SHP77 treated with DMSO at 0.1 percent for 48 hours (cell line): ENCODE measurements around the gene CNBD2.
"Not testable (repeated sequence)": the region's sequence is repeated elsewhere in the genome, so short reads cannot be mapped to it uniquely, and the experiment has no call there.

ENCODE experiments used
- DNase-seq: peaks from one replicate; lab custom pipeline; 2025; lab: John Stamatoyannopoulos, UW

The CNBD2 gene

DNA sequence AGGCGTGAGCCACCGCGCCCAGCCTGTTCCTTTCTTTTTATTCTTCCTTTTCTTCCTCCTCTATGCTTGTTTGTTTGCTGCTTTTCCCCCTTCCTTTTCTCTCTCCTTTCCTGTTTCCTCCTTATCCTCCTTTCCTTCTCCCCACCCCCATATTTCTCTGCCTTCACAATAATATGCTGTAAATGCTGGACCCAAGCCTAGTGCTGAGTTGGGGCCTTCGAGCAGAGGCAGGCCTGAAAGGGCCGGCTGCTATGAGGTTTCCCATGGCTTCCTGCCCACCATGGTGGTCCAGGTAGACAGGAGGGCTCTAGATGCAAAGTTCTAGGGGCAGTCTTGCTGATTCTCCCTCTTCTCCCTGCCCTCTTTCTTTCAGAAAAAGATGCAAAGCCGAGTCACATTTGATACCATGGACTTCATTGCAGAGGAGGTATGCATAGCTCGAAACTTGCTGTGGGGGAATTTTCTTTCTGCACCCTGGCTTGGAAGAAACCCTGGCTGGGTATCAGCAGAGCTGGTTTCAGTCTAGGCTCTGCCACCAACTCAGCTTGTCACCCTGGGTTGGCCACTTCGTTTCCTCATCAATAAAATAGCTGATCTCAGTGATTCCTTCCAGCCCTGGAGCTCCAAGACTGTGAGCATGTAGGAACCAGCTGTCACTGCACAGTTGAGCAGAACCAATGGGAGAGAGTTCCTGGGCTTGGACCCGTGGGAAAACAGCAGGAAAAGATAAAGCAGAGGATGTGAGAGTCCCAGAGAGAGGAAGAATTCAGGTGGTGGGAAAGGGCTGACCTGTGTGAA is 7.4 kb downstream of the CNBD2 start:
- no peak for DNase-seq

DNA sequence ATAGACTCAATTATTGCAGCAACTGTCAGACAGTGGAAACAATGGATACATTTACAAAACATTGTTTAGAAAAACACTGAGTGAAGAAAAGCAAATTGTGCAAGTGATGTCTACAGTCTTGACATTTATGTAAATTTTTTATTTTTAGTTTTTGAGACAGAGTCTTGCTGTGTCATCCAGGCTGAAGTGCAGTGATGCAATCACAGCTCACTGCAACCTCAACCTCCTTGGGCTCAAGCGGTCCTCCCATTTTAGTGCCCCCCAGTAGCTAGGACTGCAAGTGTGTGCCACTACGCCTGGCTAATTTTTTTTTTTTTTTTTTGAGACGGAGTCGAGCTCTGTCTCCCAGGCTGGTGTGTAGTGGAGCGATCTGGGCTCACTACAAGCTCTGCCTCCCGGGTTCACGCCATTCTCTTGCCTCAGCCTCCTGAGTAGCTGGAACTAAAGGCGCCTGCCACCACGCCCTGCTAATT is 9.7 kb downstream of the CNBD2 start:
- DNase-seq = no peak

DNA sequence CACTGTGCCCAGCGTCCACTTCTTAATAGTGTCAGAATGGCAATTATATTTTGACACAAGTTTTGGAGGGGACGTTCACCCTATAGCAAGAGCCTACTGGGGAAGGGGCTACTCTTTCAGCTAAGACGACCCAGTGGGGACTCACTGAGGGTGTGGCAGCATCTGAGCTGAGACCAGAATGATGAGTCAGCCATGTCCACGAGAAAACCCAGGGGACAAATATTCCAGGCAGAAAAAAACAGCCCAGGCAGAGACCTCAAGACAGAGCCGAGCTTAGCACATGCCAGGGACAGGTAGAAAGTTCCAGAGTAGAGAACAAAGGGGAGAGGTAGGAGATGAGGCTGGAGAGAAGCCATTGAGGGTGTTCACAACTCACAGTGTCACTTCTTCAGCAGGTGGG is 11.2 kb downstream of the CNBD2 start:
- no peak for DNase-seq

DNA sequence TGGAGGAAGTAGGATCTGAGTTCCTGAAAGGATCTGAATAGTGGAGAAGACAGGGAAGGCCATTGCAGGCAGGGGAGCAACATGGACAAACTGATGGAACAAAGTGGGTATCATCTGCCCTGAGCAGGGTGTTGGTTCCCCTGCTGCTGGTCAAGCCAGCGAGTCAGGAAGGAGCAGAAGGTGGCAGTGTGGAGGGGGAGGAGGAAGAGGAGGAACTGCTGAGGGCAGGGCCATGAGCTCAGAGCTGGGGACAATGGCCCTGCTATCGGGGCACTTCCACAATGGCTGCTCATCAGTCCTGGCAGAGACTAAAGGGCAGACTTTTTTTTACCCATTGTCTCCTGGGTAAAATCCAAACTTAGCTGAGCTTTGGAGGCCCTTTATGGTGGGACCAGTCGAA is 13.6 kb downstream of the CNBD2 start:
- DNase-seq = no peak

DNA sequence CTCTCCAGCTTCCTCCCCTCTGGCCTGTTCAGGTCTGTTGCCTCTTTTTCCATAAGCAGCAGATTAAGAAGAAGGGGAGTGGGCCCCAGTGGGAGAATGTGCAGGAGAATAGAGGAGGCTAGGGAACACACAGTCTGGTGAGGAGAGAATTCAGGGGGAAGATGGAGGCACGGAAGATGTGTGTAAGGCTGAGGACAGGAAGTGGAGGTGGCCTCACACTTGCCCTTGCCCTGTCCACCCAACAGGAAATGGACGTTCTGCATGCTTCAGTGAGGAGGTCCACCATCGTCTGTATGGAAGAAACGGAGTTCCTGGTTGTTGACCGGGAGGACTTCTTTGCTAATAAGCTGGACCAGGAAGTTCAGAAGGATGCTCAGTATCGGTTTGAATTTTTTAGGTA is 16.0 kb downstream of the CNBD2 start:
- no peak for DNase-seq

DNA sequence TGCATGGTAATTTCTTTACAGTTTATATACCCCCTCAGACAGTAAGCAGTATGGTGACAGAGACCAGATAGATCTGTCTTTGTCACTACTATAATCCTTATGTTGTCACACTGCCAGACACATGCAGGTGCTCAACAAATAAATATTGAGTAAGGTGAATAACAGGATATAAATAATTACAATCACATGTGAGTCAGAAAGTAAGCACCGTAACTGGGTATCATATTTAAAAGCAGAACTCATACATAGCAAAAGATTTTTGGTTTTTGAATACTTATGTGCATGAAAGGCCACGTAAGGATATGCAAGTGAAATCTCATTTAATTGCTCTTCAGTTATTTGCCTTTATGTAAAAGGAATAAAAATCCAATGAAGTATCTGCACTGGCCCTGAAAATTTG is 17.4 kb downstream of the CNBD2 start:
- no peak for DNase-seq

DNA sequence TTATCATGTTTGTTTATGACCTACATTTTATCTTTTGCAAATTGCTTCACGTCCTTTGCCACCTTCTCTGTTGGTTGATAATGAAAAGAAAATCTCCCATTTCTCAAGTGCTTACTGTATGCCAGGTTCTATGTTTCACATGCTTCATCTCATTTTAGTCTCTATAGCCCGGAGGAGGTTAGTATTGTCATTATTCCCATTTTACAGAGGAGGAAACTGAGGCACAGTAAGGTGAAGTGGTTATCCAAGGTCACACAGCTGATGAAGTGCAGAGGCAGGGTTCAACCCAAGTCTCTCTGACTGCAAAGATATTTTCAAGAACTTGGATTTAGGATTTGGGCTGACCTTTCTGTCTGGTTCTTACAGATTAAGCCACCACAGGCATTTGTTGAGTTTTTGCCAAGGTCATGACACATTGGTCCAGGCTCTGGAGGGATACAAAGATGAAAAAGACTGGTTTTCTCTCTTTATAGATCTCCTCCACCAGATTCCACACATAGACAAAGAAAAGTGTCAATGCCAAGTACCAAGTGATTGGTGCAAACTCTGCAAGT is 20.6 kb downstream of the CNBD2 start:
- DNase-seq = no peak

DNA sequence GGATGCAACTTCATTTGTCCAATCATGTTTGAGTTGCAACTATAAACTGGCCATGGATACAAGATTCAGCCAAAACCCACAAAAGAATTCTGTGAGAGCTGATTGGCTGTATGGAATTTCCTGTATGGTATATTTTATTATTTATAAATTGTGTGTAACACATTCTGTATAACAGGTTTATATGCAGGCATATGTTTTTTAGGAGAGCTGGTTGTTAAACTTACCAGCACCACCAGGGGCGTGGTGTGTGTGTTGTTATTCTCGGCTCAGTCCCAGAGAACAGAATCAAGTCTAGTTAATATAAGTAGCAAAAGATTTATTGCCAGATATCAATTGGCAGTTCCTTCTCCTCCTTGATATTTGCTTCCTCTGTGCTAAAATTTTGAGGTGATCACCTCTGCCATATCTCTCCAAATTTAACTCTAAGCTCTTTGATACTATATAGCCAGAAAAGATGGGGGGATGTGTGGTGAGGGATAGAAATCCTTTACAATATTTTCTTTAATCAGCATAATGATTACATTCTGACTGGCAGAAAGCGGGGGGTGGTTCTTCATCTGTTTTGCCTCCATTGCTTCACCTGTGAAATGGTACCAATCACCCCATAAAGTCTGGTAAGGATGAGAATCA is 22.9 kb downstream of the CNBD2 start:
- no peak for DNase-seq

DNA sequence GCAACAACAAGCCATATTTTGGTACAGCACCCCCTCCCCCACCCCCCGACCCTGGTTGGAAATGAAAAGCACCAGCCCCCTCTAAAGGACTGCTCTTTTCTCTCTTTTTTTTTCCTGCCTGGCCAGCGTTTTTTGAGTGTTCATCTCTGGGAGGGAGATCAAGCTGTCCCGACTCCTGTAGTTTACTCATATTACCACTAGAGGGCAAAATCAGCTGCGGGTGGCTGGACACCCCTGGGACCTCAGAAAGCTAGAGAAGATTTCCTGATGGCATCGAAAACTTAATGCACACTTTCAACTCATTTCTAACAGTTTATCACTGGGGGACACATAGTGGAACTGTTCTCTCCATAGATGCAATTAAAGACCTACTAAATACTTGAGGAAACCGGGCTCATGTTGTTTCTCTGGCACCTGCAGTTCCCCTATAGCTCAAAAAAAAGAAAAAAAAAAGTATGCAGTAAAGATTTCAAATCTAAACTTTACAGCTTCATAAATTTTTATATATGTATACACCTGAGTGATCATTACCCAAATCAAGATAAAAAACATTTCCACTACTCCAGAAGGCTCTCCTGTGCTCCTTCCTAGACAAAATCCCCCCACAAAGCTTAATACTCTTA is 24.4 kb downstream of the CNBD2 start:
- no peak for DNase-seq

DNA sequence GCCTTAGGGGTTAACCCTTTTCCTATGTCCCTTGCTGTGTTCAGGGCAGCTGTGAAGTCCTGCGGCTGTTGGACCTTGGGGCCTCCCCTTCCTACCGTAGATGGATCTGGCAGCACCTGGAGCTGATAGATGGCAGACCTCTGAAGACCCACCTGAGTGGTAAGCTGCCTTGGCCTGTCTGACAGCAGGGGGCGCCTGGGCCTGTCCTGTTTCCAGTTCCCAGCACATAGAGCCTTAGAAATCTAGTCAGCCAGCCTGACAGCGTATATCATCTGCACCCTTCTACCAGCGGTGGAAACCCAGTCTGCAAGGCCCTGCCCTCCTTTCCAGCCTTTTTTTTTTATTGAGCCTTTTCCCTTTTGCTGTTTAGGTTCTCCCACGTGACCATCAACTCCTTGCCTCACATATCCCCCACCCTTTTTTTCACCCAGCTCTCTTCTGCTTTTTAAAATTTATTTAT is 26.6 kb downstream of the CNBD2 start:
- peak; percentile 72 for DNase-seq

DNA sequence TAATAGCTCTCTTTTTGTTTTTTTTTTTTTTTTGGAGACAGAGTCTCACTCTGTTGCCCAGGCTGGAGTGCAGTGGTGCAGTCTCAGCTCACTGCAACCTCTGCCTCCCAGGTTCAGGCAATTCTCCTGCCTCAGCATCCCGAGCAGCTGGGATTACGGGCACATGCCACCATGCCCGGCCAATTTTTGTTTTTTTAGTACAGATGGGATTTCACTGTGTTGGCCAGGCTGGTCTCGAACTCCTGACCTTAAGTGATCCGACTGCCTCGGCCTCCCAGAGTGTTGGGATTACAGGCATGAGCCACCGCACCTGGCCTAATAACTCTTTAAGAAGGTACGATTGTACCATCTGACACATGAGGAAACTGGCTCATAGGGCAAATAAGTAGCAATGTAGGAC is 28.1 kb downstream of the CNBD2 start:
- DNase-seq = not testable (repeated sequence)

DNA sequence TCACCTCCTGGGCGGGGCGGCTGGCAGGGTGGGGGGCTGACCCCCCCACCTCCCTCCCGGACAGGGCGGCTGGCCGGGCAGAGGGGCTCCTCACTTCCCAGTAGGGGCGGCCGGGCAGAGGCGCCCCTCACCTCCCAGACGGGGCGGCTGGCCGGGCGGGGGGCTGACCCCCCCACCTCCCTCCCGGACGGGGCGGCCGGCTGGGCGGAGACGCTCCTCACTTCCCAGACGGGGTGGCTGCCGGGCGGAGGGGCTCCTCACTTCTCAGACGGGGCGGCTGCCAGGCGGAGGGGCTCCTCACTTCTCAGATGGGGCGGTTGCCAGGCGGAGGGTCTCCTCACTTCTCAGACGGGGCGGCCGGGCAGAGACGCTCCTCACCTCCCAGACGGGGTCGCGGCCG is 32.9 kb downstream of the CNBD2 start:
- not testable (repeated sequence) for DNase-seq

DNA sequence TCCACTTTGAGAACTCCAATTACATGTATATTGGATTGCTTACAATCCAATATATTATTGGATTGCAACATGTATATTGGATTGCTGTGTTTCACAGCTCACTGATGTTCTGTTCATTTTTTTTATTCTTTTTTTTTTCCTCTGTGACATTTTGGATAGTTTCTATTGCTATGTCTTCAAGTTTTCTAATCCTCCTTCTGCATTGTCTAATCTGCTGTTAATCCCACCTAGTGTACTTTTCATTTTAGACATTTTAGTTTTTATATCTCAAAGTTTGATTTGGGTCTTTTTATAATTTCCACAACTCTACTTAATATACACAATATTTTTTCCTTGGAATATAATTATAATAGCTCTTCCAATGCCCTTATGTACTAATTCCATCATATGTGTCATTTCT is 34.5 kb downstream of the CNBD2 start:
- no peak for DNase-seq

DNA sequence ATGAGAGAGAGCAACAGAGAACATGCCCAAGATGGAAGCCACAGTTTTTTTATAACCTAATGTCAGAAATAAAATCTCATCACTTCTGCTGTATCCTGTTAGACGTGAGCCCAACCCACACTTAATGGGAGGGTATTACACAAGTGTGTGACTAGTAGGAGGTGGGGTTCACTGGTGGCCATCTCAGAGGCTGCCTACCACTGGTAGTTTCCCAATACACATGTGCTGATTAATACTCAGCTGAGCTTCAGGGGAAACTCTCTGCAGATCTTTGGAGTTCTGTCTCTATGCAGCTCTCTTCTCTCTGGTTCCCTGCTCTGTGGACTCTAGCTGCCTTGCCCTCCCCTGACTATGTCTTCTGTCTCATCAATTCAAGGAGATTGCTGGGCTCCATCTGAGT is 35.7 kb downstream of the CNBD2 start:
- DNase-seq = no peak

DNA sequence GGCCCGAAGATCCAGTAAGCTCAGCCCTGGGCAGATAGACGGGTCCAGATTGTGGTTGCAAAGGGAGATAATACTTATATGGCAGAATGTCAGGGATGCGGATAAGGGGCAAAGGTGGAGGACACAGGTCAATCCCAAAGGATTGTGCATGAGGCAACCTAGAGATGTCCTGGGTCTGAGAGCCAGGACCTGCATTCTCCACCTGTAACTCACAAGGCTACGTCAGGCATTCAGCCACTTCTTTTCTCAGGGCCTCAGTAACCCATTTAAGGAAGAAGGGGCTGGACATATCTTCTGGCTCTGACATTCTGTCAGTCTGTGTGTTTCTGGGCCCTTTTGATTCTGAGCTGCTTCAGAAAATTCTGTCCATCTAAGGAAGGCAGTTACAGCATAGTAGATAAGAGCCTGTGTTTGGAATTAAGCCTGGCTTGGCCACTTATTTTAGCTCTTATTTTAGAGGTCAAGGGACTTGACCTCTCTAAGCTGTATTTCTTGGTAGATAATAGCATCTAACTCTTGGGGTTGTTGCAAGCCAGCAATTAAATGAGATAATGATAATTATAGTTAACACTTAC is 40.2 kb downstream of the CNBD2 start:
- DNase-seq = no peak

DNA sequence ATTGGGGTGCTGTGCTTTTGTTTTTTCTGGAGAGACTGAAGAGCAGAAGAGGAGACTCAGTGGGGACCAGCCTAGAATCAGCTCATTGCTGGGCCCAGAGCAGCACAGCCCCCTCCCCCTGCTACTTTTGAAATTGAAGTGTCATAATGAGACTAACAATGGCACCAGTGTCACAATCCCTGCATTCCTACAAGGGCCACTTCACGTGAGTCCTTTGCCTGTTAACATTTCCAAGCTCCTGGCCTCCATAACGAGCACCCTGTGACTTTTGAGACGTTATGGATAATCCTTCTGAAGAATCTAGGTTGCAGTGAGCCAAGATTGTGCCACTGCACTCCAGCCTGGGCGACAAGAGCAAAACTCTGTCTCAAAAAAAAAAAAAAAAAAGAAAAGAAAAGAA is 41.7 kb downstream of the CNBD2 start:
- no peak for DNase-seq

DNA sequence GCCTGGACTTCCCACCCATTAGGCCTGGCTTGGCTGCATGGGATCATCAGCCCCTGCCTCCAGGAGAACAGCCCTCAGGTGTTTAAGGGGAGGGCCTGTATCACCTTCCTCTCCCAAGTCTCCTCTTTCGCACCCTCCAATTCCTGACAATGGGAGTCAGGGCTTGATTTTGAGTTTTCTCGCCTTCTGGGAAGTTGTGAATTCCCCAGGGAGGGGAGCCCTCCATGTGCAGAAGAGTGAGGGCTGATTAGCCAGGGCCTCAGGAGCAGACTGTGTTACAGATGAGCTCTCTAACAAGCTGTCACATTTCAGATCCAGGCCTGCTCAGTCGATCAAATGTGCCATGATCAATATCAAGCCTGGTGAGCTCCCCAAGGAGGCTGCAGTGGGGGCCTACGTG is 42.4 kb downstream of the CNBD2 start:
- DNase-seq = no peak

DNA sequence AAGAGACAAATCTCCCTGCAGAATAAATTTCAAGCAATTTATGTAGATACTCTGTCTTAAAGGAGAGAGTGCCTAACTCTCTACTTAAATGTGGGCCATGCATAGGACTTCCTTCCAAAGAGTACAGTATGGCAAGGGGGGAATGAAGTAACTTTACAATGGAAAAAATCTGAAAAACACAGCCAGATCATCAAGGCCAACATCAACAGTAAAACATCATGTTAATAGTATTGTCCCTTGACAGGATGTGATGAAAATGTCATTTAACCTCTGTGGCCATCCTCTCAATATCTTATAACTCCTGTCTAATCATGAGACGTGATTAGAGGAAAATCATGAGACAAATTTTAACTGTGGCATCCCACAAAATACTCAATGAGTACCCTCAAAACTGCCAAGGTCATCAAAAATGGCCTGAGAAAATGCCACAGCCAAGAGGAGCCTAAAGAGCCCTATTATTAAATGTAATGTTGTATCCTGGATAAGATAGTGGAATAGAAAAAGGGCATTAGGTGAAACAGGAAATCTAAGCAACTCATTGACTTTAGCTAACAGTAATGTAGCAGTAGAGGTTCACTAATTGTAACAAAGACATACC is 47.5 kb downstream of the CNBD2 start:
- no peak for DNase-seq

DNA sequence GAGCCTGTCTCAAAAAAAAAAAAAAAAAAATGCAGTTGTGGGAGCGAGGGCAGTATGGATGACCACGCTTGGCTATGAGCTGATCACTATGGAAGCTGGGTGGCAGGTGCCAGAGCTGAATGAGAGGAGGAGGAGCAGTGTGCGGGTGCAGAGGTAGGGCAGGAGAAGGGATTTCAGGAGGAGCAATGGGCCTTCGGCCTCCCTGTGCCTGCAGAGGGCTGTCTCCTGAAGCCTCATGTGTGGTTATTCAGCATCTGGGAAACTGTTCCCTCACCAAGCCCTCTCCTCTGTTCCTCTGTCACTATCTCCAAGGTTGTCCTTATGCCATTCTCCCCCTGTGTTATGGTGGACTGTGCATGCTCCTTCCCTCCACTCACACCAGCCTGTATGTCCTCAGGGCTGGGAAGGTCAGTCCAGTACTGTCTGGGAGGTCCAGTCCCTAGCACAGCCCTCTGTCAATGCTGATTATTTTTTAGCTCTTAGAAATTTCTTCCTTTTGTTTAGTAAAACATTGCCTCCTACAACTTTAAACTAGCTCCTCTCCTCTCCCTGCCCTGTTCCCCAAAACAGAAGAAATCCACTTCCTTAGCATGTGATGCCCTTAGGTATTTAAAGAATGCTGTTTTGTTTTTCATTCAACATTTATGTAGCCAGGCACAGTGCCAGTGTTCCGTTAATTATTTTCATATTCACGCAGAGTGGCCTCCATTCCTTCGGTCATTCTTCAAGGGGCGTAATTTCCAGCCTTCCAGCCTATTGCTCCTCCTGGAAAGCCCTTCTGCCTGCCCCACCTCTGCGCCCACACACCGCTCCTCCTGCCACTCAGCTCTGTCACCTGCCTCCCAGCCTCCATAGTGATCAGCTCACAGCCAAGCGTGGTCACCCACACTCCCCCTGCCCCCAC is 48.9 kb downstream of the CNBD2 start:
- DNase-seq = no peak

DNA sequence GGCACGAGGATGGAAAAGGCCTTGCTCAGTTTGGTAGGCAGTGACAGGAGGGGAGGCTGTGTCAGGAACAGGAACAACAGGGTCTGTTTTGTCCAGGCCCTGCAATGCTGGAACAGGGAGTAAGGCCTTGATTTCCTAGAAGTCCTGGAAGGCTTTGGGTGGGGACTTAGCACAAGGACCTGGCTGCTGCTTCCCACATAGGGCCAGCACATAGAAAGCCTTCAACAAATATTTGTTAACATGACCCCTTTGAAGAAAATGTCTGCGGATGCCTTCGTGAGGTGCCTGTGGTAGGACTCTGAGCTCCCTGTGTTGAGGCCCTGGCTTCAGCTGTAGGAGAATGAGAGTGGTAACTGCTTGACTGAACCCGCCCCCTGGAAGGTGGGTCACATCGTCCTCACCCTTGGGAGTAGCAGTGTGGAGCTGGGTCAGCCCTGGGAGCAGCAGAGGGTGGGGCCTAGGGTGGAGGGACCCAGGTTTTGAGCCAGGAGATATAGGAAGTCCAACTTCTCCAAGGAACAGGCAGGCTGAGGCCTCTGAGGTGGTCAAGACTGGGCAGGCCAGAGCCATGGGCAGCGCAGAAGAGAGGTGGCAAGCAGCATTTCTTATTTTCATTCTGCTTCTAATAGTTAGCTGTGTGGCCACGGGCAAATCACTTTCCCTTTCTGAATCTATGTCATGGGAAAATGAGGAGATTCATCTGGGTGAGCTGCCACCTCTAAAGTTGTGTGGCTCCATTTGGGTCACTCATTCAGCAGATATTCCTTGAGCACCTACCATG is 50.0 kb downstream of the CNBD2 start:
- no peak for DNase-seq
